Measurements from ENCODE around the gene MRPL23.

MRPL23 gene

DNA sequence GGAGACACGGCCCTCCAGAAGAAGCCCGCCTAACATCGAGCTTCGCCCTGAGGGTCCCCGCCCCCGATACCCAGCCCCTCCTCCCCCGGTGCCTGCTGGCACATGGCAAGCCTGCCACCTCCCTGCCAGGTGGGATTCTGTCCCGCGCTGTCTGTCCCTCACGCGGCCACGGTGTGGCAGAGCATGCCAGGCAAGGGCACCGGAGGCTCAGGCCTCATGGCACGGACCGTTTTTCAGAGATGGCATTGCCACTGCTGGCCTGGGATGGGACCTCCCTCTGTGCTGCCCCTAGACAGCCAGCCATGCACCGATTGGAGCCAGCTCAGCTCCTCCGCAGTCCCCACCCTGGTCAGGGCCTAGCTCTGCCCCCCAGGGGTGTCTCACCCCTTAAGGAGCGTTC lies 19.4 kb downstream of the MRPL23 start:
- TF ChIP-seq, protein P1, sequence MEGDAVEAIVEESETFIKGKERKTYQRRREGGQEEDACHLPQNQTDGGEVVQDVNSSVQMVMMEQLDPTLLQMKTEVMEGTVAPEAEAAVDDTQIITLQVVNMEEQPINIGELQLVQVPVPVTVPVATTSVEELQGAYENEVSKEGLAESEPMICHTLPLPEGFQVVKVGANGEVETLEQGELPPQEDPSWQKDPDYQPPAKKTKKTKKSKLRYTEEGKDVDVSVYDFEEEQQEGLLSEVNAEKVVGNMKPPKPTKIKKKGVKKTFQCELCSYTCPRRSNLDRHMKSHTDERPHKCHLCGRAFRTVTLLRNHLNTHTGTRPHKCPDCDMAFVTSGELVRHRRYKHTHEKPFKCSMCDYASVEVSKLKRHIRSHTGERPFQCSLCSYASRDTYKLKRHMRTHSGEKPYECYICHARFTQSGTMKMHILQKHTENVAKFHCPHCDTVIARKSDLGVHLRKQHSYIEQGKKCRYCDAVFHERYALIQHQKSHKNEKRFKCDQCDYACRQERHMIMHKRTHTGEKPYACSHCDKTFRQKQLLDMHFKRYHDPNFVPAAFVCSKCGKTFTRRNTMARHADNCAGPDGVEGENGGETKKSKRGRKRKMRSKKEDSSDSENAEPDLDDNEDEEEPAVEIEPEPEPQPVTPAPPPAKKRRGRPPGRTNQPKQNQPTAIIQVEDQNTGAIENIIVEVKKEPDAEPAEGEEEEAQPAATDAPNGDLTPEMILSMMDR (IDR thresholded peaks at IDR 0.05; ENCODE audit: low read depth, low read length, poor library complexity, severe bottlenecking) = no peak
- no peak for TF ChIP-seq EZH2phosphoT487 (IDR thresholded peaks at IDR 0.05; ENCODE audit: borderline replicate concordance, low read length)
- no peak overlapping the region for H3K4me2 ChIP-seq (ENCODE audit: low read length)
- no peaks in the 10 kb centered on the region for H3K9me2 ChIP-seq (replicated peaks; ENCODE audit: control insufficient read depth, low read length)

GRCh38 chr11:1967641-1968225 lies 20.6 kb downstream of the MRPL23 start:
- Histone ChIP-seq H3K4me3 (ENCODE audit: low read length) (no peak overlapping the region), H4K20me1 (ENCODE audit: control insufficient read depth, insufficient read depth, low read depth, low read length) (no peaks in the 10 kb centered on the region), H3K4me1 (ENCODE audit: control insufficient read depth, low read length) (no peaks in the 10 kb centered on the region), H3K9me3 (ENCODE audit: control insufficient read depth, insufficient read depth, low read length) (no peaks in the 10 kb centered on the region), H3K27ac (ENCODE audit: low read depth, low read length) (no peak overlapping the region), H3K79me2 (ENCODE audit: control insufficient read depth, low read length) (no peaks in the 10 kb centered on the region), H3K9me2 (replicated peaks; ENCODE audit: control insufficient read depth, low read length) (no peaks in the 10 kb centered on the region), H3K36me3 (ENCODE audit: control insufficient read depth, low read length) (no peaks in the 10 kb centered on the region), H3F3A (ENCODE audit: control insufficient read depth, insufficient read depth) (no peaks in the 10 kb centered on the region), H3K4me2 (ENCODE audit: low read length) (no peak overlapping the region), H3K27me3 (ENCODE audit: control insufficient read depth, low read length) (no peaks in the 10 kb centered on the region)
- TF ChIP-seq EZH2phosphoT487 (IDR thresholded peaks at IDR 0.05; ENCODE audit: borderline replicate concordance, low read length) = no peak
- TF ChIP-seq, protein P1 (IDR thresholded peaks at IDR 0.05; ENCODE audit: low read depth, low read length, poor library complexity, severe bottlenecking) = no peak

More for the DNA sequence above, 19.4 kb downstream of the MRPL23 start:
- Histone ChIP-seq H3K36me3 (ENCODE audit: control insufficient read depth, low read length) (no peaks in the 10 kb centered on the region), H3F3A (ENCODE audit: control insufficient read depth, insufficient read depth) (no peaks in the 10 kb centered on the region), H3K4me3 (ENCODE audit: low read length) (no peak overlapping the region), H3K9me3 (ENCODE audit: control insufficient read depth, insufficient read depth, low read length) (no peaks in the 10 kb centered on the region), H3K4me1 (ENCODE audit: control insufficient read depth, low read length) (no peaks in the 10 kb centered on the region), H3K27ac (ENCODE audit: low read depth, low read length) (no peak overlapping the region), H3K79me2 (ENCODE audit: control insufficient read depth, low read length) (no peaks in the 10 kb centered on the region), H3K27me3 (ENCODE audit: control insufficient read depth, low read length) (no peaks in the 10 kb centered on the region), H4K20me1 (ENCODE audit: control insufficient read depth, insufficient read depth, low read depth, low read length) (no peaks in the 10 kb centered on the region)

DNA sequence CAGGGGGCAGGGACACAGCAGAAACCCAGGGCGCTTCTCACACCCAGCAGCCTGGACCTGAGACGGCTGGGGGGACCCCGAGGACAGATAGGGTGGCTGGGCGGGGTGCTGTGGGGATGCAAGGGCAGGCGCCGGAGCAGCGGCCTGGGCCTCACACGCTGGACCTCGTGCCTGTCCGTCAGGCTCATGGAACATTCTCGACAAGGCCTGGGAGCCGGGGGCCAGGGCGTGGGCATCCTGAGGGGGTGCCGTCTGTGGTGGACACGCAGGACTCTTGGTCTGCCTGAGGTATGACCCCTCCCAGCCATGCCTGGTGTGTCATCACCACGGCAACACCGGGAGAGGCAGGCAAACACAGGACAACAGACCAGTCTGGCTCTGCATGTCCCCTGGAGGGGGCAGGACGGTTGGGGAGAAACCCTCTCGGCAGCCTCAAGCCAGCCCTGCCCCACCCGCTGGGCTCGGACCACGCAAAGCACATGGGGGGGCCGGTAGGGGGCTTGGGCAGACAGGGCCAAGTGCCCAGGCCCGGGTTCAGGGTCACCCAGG lies 21.4 kb downstream of the MRPL23 start:
- H3K27me3 ChIP-seq (ENCODE audit: control insufficient read depth, low read length) = no peaks in the 10 kb centered on the region
- no peaks in the 10 kb centered on the region for H3K4me1 ChIP-seq (ENCODE audit: control insufficient read depth, low read length)
- no peaks in the 10 kb centered on the region for H3K9me2 ChIP-seq (replicated peaks; ENCODE audit: control insufficient read depth, low read length)
- H3K79me2 ChIP-seq (ENCODE audit: control insufficient read depth, low read length) = no peaks in the 10 kb centered on the region
- TF ChIP-seq EZH2phosphoT487 (IDR thresholded peaks at IDR 0.05; ENCODE audit: borderline replicate concordance, low read length) = no peak
- TF ChIP-seq, protein P1 (IDR thresholded peaks at IDR 0.05; ENCODE audit: low read depth, low read length, poor library complexity, severe bottlenecking) = no peak
- H3F3A ChIP-seq (ENCODE audit: control insufficient read depth, insufficient read depth) = no peaks in the 10 kb centered on the region
- H3K27ac ChIP-seq (ENCODE audit: low read depth, low read length) = no peak overlapping the region
- H3K4me2 ChIP-seq (ENCODE audit: low read length) = no peak overlapping the region
- H3K36me3 ChIP-seq (ENCODE audit: control insufficient read depth, low read length) = no peaks in the 10 kb centered on the region
- H3K4me3 ChIP-seq (ENCODE audit: low read length) = no peak overlapping the region
- no peaks in the 10 kb centered on the region for H3K9me3 ChIP-seq (ENCODE audit: control insufficient read depth, insufficient read depth, low read length)
- H4K20me1 ChIP-seq (ENCODE audit: control insufficient read depth, insufficient read depth, low read depth, low read length) = no peaks in the 10 kb centered on the region

Data from DOHH2 (cell line).